Endodermal cell (in vitro differentiated cells): Measurements from ENCODE around the gene PTPRN2. TPM values are rescaled to one million over a fixed set of nuclear protein-coding genes. Genes with fewer than 3 reads are reported as not detected.

ENCODE experiments used
- DNase-seq: peaks from one replicate; pipeline ENCODE4 v3.0.0-alpha.2; 2017
- H3K27ac ChIP-seq: 2 replicates; pipeline ENCODE4 v1.5.1; 2013; ENCODE audit warnings: mild to moderate bottlenecking, low read depth, low read length, moderate library complexity
- H3K27me3 ChIP-seq: 2 replicates; pipeline ENCODE4 v1.6.1; 2013; ENCODE audit warnings: mild to moderate bottlenecking, low read length, moderate library complexity; ENCODE audit not compliant: insufficient read depth, control insufficient read depth, poor library complexity, severe bottlenecking
- H3K36me3 ChIP-seq: 2 replicates; pipeline ENCODE4 v1.7.0; 2013; ENCODE audit warnings: mild to moderate bottlenecking, low read length, moderate library complexity; ENCODE audit not compliant: control insufficient read depth, insufficient read depth
- H3K4me1 ChIP-seq: one replicate; pipeline ENCODE4 v1.7.0; 2013; ENCODE audit warnings: low read length; ENCODE audit not compliant: control insufficient read depth, insufficient read depth
- H3K4me3 ChIP-seq: 2 replicates; pipeline ENCODE4 v1.5.1; 2013; ENCODE audit warnings: mild to moderate bottlenecking, low read length, moderate library complexity
- H3K9ac ChIP-seq: 2 replicates; pipeline ENCODE4 v1.6.1; 2013; ENCODE audit warnings: mild to moderate bottlenecking, low read length, moderate library complexity; ENCODE audit not compliant: poor library complexity, severe bottlenecking; ENCODE audit errors: extremely low read depth
- H3K9me3 ChIP-seq: 2 replicates; pipeline ENCODE4 v1.6.1; 2013; ENCODE audit warnings: mild to moderate bottlenecking, low read length, moderate library complexity; ENCODE audit not compliant: control insufficient read depth
- H3K27ac Mint-ChIP-seq: 2 replicates; pipeline ENCODE4 v1.8.0; 2020; ENCODE audit warnings: mixed read lengths
- H3K27me3 Mint-ChIP-seq: 2 replicates; pipeline ENCODE4 v1.8.0; 2021; ENCODE audit warnings: mild to moderate bottlenecking, mixed read lengths; ENCODE audit not compliant: insufficient read depth
- H3K36me3 Mint-ChIP-seq: 2 replicates; pipeline ENCODE4 v1.8.0; 2020; ENCODE audit warnings: low read depth, mixed read lengths
- H3K4me1 Mint-ChIP-seq: 2 replicates; pipeline ENCODE4 v1.8.0; 2020; ENCODE audit warnings: mixed read lengths
- H3K4me3 Mint-ChIP-seq: 2 replicates; pipeline ENCODE4 v1.8.0; 2020; ENCODE audit warnings: mild to moderate bottlenecking, moderate library complexity, mixed read lengths
- H3K9me3 Mint-ChIP-seq: 2 replicates; pipeline ENCODE4 v1.8.0; 2020; ENCODE audit warnings: mild to moderate bottlenecking, mixed read lengths
- CTCF ChIP-seq: fragments of 200-600 bp; sonication (generic); conservative IDR thresholded peaks from 2 replicates; pipeline ENCODE4 v1.5.0; 2021; ENCODE audit warnings: antibody characterized with exemption, mild to moderate bottlenecking
- WGBS, 2 experiments: methylation state at CpG; one replicate each; pipeline versions ENCODE4 v1.1.5 to v1.1.7; 2013; ENCODE audit warnings: missing lambda C conversion rate in 2 of 2, mixed read lengths in 1 of 2; ENCODE audit not compliant: insufficient coverage in 1 of 2, insufficient read length in 1 of 2; 5-methylcytosine and 5-hydroxymethylcytosine counted together
- total RNA-seq, 2 donors: library from RNA; stranded (reverse); fragmentation: NEBNext Ultra II Directional in 1 of 2; extraction: Animal tissue kit (Norgen Biotek cat#: 25700) in 1 of 2; gene quantifications; 2 replicates in 1 of 2; 3 replicates in 1 of 2; pipeline ENCODE4 v1.2.1, GENCODE V29; 2021

PTPRN2 gene
- total RNA-seq, 2 donors from 2014 or later, result 0.69 to 1.2 TPM

GRCh38 chr7:158369866-158370265 lies 217.8 kb downstream of the PTPRN2 start:
- Histone ChIP-seq H3K36me3 (no peaks in the 10 kb centered on the region), H3K9ac (no peak overlapping the region), H3K4me3 (no peak overlapping the region), H3K27me3 (no peaks in the 10 kb centered on the region), H3K9me3 (peaks cover 79% of the 10 kb centered on the region), H3K4me1 (no peaks in the 10 kb centered on the region), H3K27ac (no peak overlapping the region)
- Mint-ChIP-seq H3K36me3 (no peaks in the 10 kb centered on the region), H3K4me3 (no peak overlapping the region), H3K27ac (no peak overlapping the region), H3K9me3 (no peaks in the 10 kb centered on the region), H3K4me1 (no peaks in the 10 kb centered on the region), H3K27me3 (peaks cover 3% of the 10 kb centered on the region)
- TF ChIP-seq CTCF, result no peak
- DNase-seq, result no peak
- WGBS, 2 experiments, result 90 to 91% methylated on average over 10 to 16 of the region's 16 CpGs

- 79% methylated on average over 5 of the region's 6 CpGs; no CpG with 5 or more reads in 1 of the 2 experiments for WGBS, 2 experiments
- Histone ChIP-seq H3K4me1 (no peaks in the 10 kb centered on the region), H3K36me3 (no peaks in the 10 kb centered on the region), H3K4me3 (no peak overlapping the region), H3K27me3 (no peaks in the 10 kb centered on the region), H3K9me3 (peaks cover 79% of the 10 kb centered on the region), H3K9ac (no peak overlapping the region), H3K27ac (no peak overlapping the region)
- Mint-ChIP-seq H3K27me3 (peaks cover 5% of the 10 kb centered on the region), H3K9me3 (no peaks in the 10 kb centered on the region), H3K27ac (no peak overlapping the region), H3K36me3 (no peaks in the 10 kb centered on the region), H3K4me3 (no peak overlapping the region), H3K4me1 (no peaks in the 10 kb centered on the region)
- no peak for TF ChIP-seq CTCF
- DNase-seq, result no peak
Measured at GRCh38 chr7:158369290-158369689, 218.3 kb downstream of the PTPRN2 start.

GRCh38 chr7:158368449-158368848 lies 219.2 kb downstream of the PTPRN2 start:
- no peaks in the 10 kb centered on the region for H3K4me1 Mint-ChIP-seq
- H3K4me3 Mint-ChIP-seq, result no peak overlapping the region
- no peak overlapping the region for H3K27ac ChIP-seq
- TF ChIP-seq CTCF, result no peak
- no peaks in the 10 kb centered on the region for H3K36me3 ChIP-seq
- WGBS, 2 experiments, result 35 to 58% methylated on average over 2 to 7 of the region's 7 CpGs
- H3K9me3 Mint-ChIP-seq, result no peaks in the 10 kb centered on the region
- H3K9ac ChIP-seq, result no peak overlapping the region
- no peak for DNase-seq
- H3K27me3 Mint-ChIP-seq, result peaks cover 5% of the 10 kb centered on the region
- H3K27me3 ChIP-seq, result no peaks in the 10 kb centered on the region
- H3K9me3 ChIP-seq, result peaks cover 79% of the 10 kb centered on the region
- no peak overlapping the region for H3K4me3 ChIP-seq
- no peaks in the 10 kb centered on the region for H3K4me1 ChIP-seq
- no peaks in the 10 kb centered on the region for H3K36me3 Mint-ChIP-seq
- no peak overlapping the region for H3K27ac Mint-ChIP-seq
